HG03103 (cell line): ENCODE results near the gene OVOL1.
"Not testable (repeated sequence)": the region's sequence is repeated elsewhere in the genome, so short reads cannot be mapped to it uniquely, and the experiment has no call there.

Source experiments
- ATAC-seq: cut with Tn5 transposase; IDR thresholded peaks from one replicate; pipeline ENCODE4 v1.9.1; 2021; ENCODE audit warnings: low read depth; ENCODE audit not compliant: unreplicated experiment

Gene OVOL1

GRCh38 chr11:65786786-65787636, at the start of gene OVOL1:
OVOL1 (plus strand) TSS chr11:65787063; CDS start chr11:65787374, 311 bp downstream.
- no peak for ATAC-seq

GRCh38 chr11:65739022-65739421, 47.8 kb upstream of the OVOL1 start:
- ATAC-seq: no peak

GRCh38 chr11:65741185-65741584, 45.7 kb upstream of the OVOL1 start:
- ATAC-seq: no peak

- no peak for ATAC-seq
Observed at GRCh38 chr11:65742353-65742752, 44.5 kb upstream of the OVOL1 start.

GRCh38 chr11:65743681-65744025, 43.2 kb upstream of the OVOL1 start:
- no peak for ATAC-seq

- no peak for ATAC-seq
Observed at GRCh38 chr11:65744026-65744698, 42.7 kb upstream of the OVOL1 start.

- no peak for ATAC-seq
Observed at GRCh38 chr11:65744699-65745042, 42.2 kb upstream of the OVOL1 start.

- no peak for ATAC-seq
Observed at GRCh38 chr11:65745049-65745448, 41.8 kb upstream of the OVOL1 start.

GRCh38 chr11:65762169-65762568, 24.7 kb upstream of the OVOL1 start:
- not testable (repeated sequence) for ATAC-seq

GRCh38 chr11:65762816-65763215, 24.0 kb upstream of the OVOL1 start:
- ATAC-seq: not testable (repeated sequence)

GRCh38 chr11:65764434-65764833, 22.4 kb upstream of the OVOL1 start:
- no peak for ATAC-seq

- ATAC-seq: no peak
Observed at GRCh38 chr11:65766535-65766934, 20.3 kb upstream of the OVOL1 start.

- no peak for ATAC-seq
Observed at GRCh38 chr11:65767406-65767805, 19.5 kb upstream of the OVOL1 start.

- ATAC-seq: not testable (repeated sequence)
Observed at GRCh38 chr11:65767806-65768205, 19.1 kb upstream of the OVOL1 start.

- no peak for ATAC-seq
Observed at GRCh38 chr11:65770951-65771567, 15.8 kb upstream of the OVOL1 start.

GRCh38 chr11:65771589-65772112, 15.2 kb upstream of the OVOL1 start:
- ATAC-seq: no peak

GRCh38 chr11:65773784-65774411, 13.0 kb upstream of the OVOL1 start:
- no peak for ATAC-seq

- no peak for ATAC-seq
Observed at GRCh38 chr11:65774525-65775306, 12.1 kb upstream of the OVOL1 start.

GRCh38 chr11:65776196-65776595, 10.7 kb upstream of the OVOL1 start:
- ATAC-seq: no peak

- ATAC-seq: no peak
Observed at GRCh38 chr11:65776710-65777141, 10.1 kb upstream of the OVOL1 start.
